ENCODE measurements around the gene ZSWIM4.

ZSWIM4 gene

DNA sequence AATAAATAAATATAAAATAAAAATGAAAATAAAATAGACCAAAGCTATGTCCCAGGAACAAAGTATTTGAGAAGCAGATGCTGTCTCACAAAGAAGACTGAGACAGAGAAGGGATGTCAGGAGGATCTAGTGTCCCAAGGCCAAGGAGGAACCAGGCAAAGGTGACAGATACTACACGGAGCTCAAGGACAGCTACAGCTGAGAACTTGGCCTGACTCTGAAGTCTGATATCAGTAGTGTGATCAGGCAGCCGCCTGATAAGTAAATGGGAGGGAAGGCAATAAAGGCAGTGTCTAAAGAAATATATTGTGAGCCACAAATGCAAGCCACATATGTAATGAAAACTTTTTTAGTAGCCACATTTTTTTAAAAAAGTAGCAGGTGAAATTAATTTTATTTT lies 61.3 kb downstream of the ZSWIM4 start:
- H3K4me3 ChIP-seq (ENCODE audit: low read depth, low read length): no peak overlapping the region
- TF ChIP-seq POLR2A (IDR thresholded peaks at IDR 0.05; ENCODE audit: extremely low read depth, insufficient read length) (no peak), MYC (IDR thresholded peaks at IDR 0.05; ENCODE audit: low read depth, low read length) (no peak), CTCF (IDR thresholded peaks at IDR 0.05; ENCODE audit: low read depth, low read length) (no peak)
- TF ChIP-seq, protein P1, sequence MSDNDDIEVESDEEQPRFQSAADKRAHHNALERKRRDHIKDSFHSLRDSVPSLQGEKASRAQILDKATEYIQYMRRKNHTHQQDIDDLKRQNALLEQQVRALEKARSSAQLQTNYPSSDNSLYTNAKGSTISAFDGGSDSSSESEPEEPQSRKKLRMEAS (IDR thresholded peaks at IDR 0.05; ENCODE audit: low read depth, low read length): no peak
- no peak for DNase-seq (ENCODE audit: low read depth)

GRCh38 chr19:13859361-13859880 lies 64.2 kb downstream of the ZSWIM4 start:
- DNase-seq (ENCODE audit: low read depth): peak; percentile 46
- H3K4me3 ChIP-seq (ENCODE audit: low read depth, low read length): no peak overlapping the region
- TF ChIP-seq CTCF (IDR thresholded peaks at IDR 0.05; ENCODE audit: low read depth, low read length): no peak
- no peak for TF ChIP-seq POLR2A (IDR thresholded peaks at IDR 0.05; ENCODE audit: extremely low read depth, insufficient read length)
- TF ChIP-seq, protein P1 (IDR thresholded peaks at IDR 0.05; ENCODE audit: low read depth, low read length): no peak
- no peak for TF ChIP-seq MYC (IDR thresholded peaks at IDR 0.05; ENCODE audit: low read depth, low read length)

- H3K4me3 ChIP-seq (ENCODE audit: low read depth, low read length): no peak overlapping the region
- DNase-seq (ENCODE audit: low read depth): no peak
- TF ChIP-seq MYC (IDR thresholded peaks at IDR 0.05; ENCODE audit: low read depth, low read length): no peak
- no peak for TF ChIP-seq POLR2A (IDR thresholded peaks at IDR 0.05; ENCODE audit: extremely low read depth, insufficient read length)
- TF ChIP-seq, protein P1 (IDR thresholded peaks at IDR 0.05; ENCODE audit: low read depth, low read length): no peak
- no peak for TF ChIP-seq CTCF (IDR thresholded peaks at IDR 0.05; ENCODE audit: low read depth, low read length)
These were observed 65.6 kb downstream of the ZSWIM4 start for GRCh38 chr19:13860679-13861391.

DNA sequence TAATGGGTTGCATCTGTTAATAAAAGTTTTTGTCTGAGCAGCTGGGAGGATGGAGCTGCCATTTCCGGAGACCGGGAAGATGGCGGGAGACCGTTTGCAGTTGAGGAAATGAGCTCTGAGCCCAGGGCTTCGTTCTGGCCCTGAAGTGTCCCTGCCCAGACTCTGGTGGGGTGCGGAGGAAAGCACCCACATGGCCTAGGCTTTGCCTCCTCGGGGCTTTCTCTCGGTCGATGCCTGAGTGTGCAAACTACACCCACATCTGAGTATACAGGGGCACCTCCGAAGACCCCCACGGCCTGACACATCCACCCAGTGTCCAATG lies 66.1 kb downstream of the ZSWIM4 start:
- H3K4me3 ChIP-seq (ENCODE audit: low read depth, low read length): no peak overlapping the region
- TF ChIP-seq CTCF (IDR thresholded peaks at IDR 0.05; ENCODE audit: low read depth, low read length): no peak
- no peak for TF ChIP-seq POLR2A (IDR thresholded peaks at IDR 0.05; ENCODE audit: extremely low read depth, insufficient read length)
- TF ChIP-seq MYC (IDR thresholded peaks at IDR 0.05; ENCODE audit: low read depth, low read length): no peak
- TF ChIP-seq, protein P1 (IDR thresholded peaks at IDR 0.05; ENCODE audit: low read depth, low read length): no peak
- no peak for DNase-seq (ENCODE audit: low read depth)

- peak; percentile 87 for DNase-seq (ENCODE audit: low read depth)
- TF ChIP-seq POLR2A (IDR thresholded peaks at IDR 0.05; ENCODE audit: extremely low read depth, insufficient read length): no peak
- TF ChIP-seq CTCF (IDR thresholded peaks at IDR 0.05; ENCODE audit: low read depth, low read length): peak; percentile 83
- H3K4me3 ChIP-seq (ENCODE audit: low read depth, low read length): peak overlapping the region; percentile 56
These were observed 66.7 kb downstream of the ZSWIM4 start for GRCh38 chr19:13861714-13862531.
